Ovary (tissue), 9 donors: ENCODE results near the gene PLEKHG2. TPM values are rescaled to one million over a fixed set of nuclear protein-coding genes. Genes with fewer than 3 reads are reported as not detected.

Experiments
- DNase-seq, 5 donors: peaks; one replicate each; pipeline ENCODE4 v3.0.0-alpha.2; 2019 to 2020
- H3K27ac ChIP-seq, 2 donors: fragments of 200-600 bp; one replicate each; pipeline versions ENCODE4 v1.5.1 to v1.8.0; 2019 to 2022
- H3K27me3 ChIP-seq: fragments of 200-600 bp; one replicate; pipeline ENCODE4 v1.8.0; 2022
- H3K36me3 ChIP-seq: fragments of 200-600 bp; sonication (generic); one replicate; pipeline ENCODE4 v1.5.1; 2019
- H3K4me1 ChIP-seq: one replicate; pipeline ENCODE4 v1.8.1; 2013; ENCODE audit warnings: mild to moderate bottlenecking, moderate library complexity; ENCODE audit not compliant: insufficient read depth
- H3K4me3 ChIP-seq: fragments of 200-600 bp; sonication (generic); one replicate; pipeline ENCODE4 v1.5.1; 2017
- H3K9me3 ChIP-seq, 2 donors: fragments of 200-600 bp in 1 of 2; sonication (generic) in 1 of 2; one replicate each; pipeline versions ENCODE4 v1.5.1 to v1.8.1; 2013 to 2019; ENCODE audit warnings: mild to moderate bottlenecking in 1 of 2, moderate library complexity in 1 of 2
- EP300 ChIP-seq: sonication (generic); formaldehyde crosslinking; IDR thresholded peaks from one replicate; pipeline ENCODE4 v1.6.1; 2017; ENCODE audit warnings: antibody characterized with exemption
- POLR2A ChIP-seq: fragments of 450-650 bp; IDR thresholded peaks from one replicate; pipeline ENCODE4 v1.6.1; 2017; ENCODE audit warnings: antibody characterized with exemption, mild to moderate bottlenecking, moderate library complexity
- WGBS, 3 donors: extraction: QIAGEN DNeasy Blood & Tissue Kit in 1 of 3; methylation state at CpG; one replicate each; pipeline versions ENCODE4 v1.1.5 to v1.1.7; 2013 to 2017; 5-methylcytosine and 5-hydroxymethylcytosine counted together
- intact Hi-C, 4 donors: fragments of 100-400 bp; cut with DNase I; formaldehyde crosslinking; loops; one replicate each; pipeline versions ENCODE4 v1.11.0 to v1.15.1; 2022 to 2023
- polyA plus RNA-seq, 2 donors: library from polyadenylated mRNA; stranded (reverse); fragments of 200-250 nt in 1 of 2; fragments of 350-450 nt in 1 of 2; fragmentation: Illumina TruSeq in 1 of 2; extraction: RNeasy Lipid Tissue Mini Kit (QIAGEN cat#74804) in 1 of 2; gene quantifications; one replicate each; pipeline ENCODE4 v1.2.3, GENCODE V29; 2013 to 2014
- total RNA-seq, 7 donors: library from RNA; depleted of rRNA in 2 of 7; stranded (reverse); fragments of >200 nt in 2 of 7; fragmentation: NEBNext Ultra II Directional in 3 of 7; extraction: Animal tissue kit (Norgen Biotek cat#: 25700) in 3 of 7; gene quantifications; one replicate each; pipeline versions ENCODE4 v1.1.0 to v1.2.4, GENCODE V29; 2016 to 2023
- TF ChIP-seq, protein P1 (sequence below), 3 donors: fragments of 450-650 bp in 2 of 3; fragments of 200-600 bp in 1 of 3; IDR thresholded peaks; one replicate each; pipeline versions ENCODE4 v1.5.1 to v1.8.0; 2016 to 2022; ENCODE audit warnings: antibody characterized with exemption in 3 of 3, mild to moderate bottlenecking in 1 of 3
- donor health status: DM: no; HTN: no; CAD: no; lungs with moderate emphysema.
- donor health status: DM: no; HTN: no; CAD: no.
- donor health status: Bipolar disorder and iron deficiency.
- donor health status: DM: yes; HTN: yes; CAD: no.
- donor health status: DM: no; HTN: no; CAD: no.
- donor health status: DM: yes; HTN: yes; CAD: no.

The PLEKHG2 gene
- total and polyA plus RNA-seq, 9 donors = 8.6 to 68.0 (median 26.6) TPM

- peak overlapping the region; percentile 55 for H3K4me3 ChIP-seq
- no peaks in the 10 kb centered on the region for H3K36me3 ChIP-seq
- TF ChIP-seq, protein P1, sequence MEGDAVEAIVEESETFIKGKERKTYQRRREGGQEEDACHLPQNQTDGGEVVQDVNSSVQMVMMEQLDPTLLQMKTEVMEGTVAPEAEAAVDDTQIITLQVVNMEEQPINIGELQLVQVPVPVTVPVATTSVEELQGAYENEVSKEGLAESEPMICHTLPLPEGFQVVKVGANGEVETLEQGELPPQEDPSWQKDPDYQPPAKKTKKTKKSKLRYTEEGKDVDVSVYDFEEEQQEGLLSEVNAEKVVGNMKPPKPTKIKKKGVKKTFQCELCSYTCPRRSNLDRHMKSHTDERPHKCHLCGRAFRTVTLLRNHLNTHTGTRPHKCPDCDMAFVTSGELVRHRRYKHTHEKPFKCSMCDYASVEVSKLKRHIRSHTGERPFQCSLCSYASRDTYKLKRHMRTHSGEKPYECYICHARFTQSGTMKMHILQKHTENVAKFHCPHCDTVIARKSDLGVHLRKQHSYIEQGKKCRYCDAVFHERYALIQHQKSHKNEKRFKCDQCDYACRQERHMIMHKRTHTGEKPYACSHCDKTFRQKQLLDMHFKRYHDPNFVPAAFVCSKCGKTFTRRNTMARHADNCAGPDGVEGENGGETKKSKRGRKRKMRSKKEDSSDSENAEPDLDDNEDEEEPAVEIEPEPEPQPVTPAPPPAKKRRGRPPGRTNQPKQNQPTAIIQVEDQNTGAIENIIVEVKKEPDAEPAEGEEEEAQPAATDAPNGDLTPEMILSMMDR (IDR thresholded peaks at IDR 0.05) = no peak
- TF ChIP-seq EP300 = peak; percentile 99
- peak; percentile 78 for TF ChIP-seq POLR2A
- H3K27ac ChIP-seq = peak overlapping the region; percentile 96 to 99
- no peaks in the 10 kb centered on the region for H3K27me3 ChIP-seq
- intact Hi-C loops = loop anchor here in 1 of 4 donors (5.0 kb wide), 1 partner anchor 576 kb away; no protein-coding TSS in a partner anchor
- H3K9me3 ChIP-seq = no peaks in the 10 kb centered on the region
- WGBS, 3 donors = 1 to 2% (median 1%) methylated on average over 35 to 43 of the region's 43 CpGs
- DNase-seq = peak; percentile 99 to 100 (median 99)
- peaks cover 3% of the 10 kb centered on the region for H3K4me1 ChIP-seq
Observed at GRCh38 chr19:39403331-39404312, 8.8 kb upstream of the PLEKHG2 start.

GRCh38 chr19:39405261-39405957 is 7.1 kb upstream of the PLEKHG2 start:
- intact Hi-C loops = no loop called here

DNA sequence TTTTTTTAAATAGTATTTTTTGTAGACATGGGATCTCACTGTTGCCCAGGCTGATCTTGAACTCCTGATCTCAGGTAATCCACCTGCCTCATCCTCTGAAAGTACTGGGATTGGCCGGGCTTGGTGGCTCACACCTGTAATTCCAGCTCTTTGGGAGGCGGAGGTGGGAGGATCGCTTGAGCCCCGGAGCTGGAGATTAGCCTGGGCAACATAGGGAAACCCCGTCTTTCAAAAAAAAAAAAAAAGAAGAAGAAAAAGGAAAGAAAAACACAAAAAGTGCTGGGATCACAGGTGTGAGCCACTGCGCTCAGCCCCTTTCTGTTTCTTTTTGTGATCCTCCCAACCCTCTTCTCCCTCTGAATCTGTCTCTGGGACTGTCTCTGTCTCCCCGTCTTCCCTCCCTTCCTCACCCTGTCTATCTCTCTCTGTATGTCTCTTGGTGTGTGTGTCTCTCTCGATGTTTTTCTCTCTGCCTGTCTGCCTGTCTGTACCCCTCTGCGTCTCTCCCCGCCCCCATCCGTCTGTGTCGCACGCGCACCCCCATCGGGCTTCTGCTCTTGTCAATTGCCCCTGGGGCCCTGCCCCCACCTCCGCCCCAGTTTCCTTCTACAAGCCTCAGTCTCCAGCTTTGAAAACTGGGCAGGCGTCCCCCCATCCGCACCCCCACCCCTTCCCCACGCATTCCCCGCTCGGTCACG is 6.4 kb upstream of the PLEKHG2 start:
- no peak for DNase-seq
- no peaks in the 10 kb centered on the region for H3K9me3 ChIP-seq
- H3K27ac ChIP-seq = peak overlapping the region; percentile 87 to 98
- peaks cover 5% of the 10 kb centered on the region for H3K4me1 ChIP-seq
- intact Hi-C loops = no loop called here
- no peaks in the 10 kb centered on the region for H3K36me3 ChIP-seq
- no peaks in the 10 kb centered on the region for H3K27me3 ChIP-seq
- H3K4me3 ChIP-seq = peak overlapping the region; percentile 97
- WGBS, 3 donors = 10 to 17% (median 11%) methylated on average over 16 to 22 of the region's 22 CpGs
- TF ChIP-seq, protein P1 (IDR thresholded peaks at IDR 0.05) = no peak
- TF ChIP-seq POLR2A (no peak), EP300 (no peak)

More at GRCh38 chr19:39405261-39405957, 7.1 kb upstream of the PLEKHG2 start:
- no peaks in the 10 kb centered on the region for H3K9me3 ChIP-seq
- H3K4me1 ChIP-seq = peaks cover 3% of the 10 kb centered on the region
- H3K36me3 ChIP-seq = no peaks in the 10 kb centered on the region
- H3K4me3 ChIP-seq = no peak overlapping the region
- TF ChIP-seq, protein P1 (IDR thresholded peaks at IDR 0.05) = no peak
- TF ChIP-seq POLR2A (no peak), EP300 (no peak)
- peak in 2 of 5 donors; percentile 62 for DNase-seq
- peak overlapping the region; percentile 87 to 98 for H3K27ac ChIP-seq
- WGBS, 3 donors = 86 to 88% (median 88%) methylated on average over 17 of the region's 17 CpGs
- no peaks in the 10 kb centered on the region for H3K27me3 ChIP-seq
